Retina (tissue), 1 donor: ENCODE results near the gene DNER.
A peak's percentile ranks its signal among the peaks of the same experiment; 100 is the strongest.
"Not testable (repeated sequence)": the region's sequence is repeated elsewhere in the genome, so short reads cannot be mapped to it uniquely, and the experiment has no call there.

ENCODE experiments used
- DNase-seq: peaks from one replicate; pipeline ENCODE4 v3.0.0-alpha.2; 2016

Gene DNER

DNA sequence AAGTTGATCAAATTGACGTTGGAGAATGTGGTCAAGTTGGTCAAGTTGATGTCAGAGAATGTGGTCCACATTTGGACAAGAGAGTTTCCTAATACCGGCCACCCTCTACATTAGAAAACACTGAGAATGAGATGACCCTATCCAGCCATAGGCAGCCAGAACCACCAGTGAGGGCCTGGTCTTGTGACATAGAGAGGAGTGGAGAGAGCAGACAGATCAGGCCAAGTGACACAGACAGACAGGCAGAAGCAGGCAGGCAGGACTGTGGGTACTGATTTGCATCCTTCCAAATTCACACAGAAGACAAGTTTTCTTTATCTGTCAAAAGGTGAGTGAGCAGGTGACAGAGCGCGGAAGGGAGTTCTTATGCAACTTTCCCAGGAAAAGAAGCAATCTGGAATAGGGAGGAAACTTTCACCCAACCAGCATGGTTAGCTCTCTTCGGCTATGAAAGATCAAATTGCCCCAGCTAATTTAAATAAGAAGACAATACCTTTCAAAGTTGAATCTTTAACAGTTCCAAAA, 334.2 kb downstream of the DNER start:
- no peak for DNase-seq

DNA sequence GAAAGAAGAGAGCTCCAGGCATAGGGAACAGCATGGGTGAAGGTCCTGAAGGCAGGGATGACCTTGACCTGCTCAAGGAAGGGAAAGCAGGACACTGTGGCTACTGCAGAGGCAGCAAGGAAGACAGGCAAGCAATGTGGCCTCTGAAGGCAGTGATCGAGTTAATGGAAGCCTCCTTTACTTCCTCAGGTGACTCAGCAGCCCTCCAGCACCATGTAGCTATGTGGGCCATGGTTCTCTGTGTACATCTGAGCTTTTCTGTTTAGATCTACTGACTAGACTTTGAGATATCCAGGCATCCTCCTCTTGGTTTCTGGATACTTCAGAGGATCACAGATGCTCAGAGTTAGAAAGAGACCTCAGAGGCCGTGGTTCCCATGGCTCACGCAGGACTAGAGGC, 336.0 kb downstream of the DNER start:
- no peak for DNase-seq

DNA sequence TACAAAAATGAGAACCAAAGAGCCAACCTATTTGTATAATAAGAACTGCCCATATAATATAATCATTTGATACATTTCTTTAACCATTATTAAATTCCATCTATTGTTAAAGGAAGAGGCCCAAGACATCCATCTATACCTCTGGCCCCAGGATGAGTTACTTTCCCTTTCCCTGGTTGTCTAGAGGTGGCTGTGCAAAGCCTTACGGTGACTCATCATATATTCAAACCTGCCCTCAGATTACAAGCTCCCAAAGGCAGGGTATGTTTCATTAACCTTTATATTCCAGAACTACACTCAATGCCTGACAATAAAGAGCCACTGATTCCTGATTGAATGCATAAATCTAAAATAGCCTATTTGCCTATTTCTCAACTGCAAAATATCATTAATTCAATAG, 337.5 kb downstream of the DNER start:
- no peak for DNase-seq

DNA sequence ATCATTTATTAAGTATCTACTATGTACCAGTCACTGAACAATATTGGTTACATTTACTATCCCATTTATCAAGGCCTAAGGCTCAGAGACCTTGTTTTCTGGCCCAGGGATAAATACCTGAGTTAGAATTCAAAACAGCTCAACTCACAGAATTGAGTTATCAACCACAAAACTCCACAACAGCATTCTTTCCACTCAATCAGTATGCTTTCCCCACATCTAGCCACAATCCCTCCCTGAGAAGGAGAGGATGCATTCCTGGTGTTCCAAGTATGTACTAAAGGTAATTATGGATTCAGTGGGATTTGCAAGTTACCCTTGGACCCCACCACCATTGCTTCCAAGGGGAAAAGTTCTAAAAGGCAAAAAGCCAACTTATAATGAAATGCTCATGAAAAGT, 339.1 kb downstream of the DNER start:
- no peak for DNase-seq

DNA sequence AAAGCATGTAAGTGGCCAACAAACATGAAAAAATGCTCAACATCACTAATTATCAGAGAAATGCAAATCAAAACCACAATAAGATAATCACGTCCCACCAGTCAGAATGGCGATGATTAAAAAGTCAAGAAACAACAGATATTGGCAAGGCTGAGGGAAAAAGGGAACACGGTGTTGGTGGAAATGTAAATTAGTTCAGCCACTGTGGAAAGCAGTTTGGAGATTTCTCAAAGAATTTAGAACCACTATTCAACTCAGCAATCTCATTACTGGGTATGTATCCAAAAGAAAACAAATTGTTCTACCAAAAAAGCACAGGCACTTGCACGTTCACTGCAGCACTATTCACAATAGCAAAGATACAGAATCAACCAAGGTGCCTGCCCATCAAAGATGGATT, 341.0 kb downstream of the DNER start:
- not testable (repeated sequence) for DNase-seq

DNA sequence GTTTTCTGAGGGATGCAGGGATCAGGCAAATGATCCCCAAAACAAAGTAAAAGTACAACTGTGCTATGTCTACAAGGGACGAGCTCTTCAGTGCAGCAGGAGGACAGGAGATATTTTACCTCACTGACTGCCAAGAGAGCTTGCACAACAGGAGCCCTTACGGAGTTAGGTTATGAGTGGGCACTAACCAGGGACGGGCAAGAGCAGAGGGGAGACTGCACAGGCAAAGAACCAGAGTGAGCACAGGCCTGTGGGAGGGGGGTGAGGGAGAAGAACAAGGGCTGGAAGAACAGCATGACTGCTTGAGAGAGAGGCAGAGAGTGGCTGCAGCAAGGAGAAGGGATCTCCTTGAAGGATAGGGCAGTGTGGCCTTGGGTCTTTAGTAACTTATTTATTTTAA, 342.1 kb downstream of the DNER start:
- no peak for DNase-seq

DNA sequence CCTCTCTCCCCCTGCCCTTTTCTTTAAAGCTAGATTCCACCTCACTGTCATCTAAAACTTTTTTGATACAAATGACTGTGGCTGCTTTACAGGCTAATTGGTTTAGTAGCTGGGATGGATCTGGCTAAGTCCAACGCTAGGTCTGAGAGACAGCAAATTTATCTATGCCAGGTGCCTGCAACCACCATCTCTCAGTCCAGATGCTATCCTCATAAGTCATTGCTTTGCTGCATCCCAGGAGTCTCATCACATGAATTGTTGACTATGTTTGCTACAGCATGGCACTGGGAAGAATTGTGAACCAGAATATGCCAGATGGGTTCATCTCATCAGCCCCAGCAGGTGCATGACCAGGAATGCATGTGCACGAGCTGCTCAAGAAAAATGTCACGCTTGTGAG, 343.3 kb downstream of the DNER start:
- DNase-seq, result no peak

DNA sequence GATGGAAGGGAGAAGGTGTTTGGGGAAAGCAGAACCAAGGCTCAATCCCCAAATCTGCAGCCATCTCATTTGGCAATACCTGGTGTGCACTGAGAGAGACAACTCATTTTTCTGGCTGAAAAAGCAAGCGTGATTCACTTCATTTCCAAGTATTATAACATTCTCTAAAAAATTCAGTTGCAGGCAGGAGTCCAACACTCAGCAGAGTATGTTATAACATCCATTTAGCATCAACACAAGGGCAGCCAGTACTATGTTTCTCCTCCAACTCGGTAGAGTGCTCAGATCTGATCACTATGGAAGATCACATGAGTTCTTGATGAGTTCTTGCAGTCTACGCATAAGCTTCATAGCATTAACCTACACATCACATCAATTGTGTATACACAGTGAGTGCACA, 343.8 kb downstream of the DNER start:
- no peak for DNase-seq

DNA sequence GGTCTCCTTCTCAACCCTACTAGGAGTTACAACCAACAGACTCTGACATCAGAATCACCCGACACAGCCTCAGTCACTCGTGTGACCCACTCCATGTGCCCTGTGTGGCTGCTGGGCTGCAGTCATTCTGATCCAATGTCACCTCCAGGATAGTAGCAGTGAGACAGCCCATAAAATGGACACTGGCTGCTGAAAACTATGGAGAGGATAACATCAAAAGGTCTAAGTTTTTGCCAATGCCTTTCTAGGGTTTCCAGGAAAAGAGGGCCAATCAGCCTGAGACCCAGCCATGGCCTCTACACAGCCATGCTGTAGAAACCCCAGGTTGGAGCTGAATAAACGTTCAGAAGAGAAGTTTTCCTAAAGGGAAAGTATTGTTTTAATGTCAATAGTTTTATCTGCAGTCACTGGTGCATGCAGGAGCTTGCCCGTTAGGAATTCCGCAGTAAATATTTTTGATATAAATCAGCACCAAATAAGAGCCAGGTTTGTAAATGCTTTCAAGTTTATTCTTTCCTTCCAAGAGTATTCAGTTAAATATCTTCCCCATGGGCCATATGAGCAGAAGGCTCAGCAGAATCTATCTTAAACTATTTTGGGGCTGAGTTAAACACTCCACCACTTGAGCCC, 351.1 kb downstream of the DNER start:
- no peak for DNase-seq

DNA sequence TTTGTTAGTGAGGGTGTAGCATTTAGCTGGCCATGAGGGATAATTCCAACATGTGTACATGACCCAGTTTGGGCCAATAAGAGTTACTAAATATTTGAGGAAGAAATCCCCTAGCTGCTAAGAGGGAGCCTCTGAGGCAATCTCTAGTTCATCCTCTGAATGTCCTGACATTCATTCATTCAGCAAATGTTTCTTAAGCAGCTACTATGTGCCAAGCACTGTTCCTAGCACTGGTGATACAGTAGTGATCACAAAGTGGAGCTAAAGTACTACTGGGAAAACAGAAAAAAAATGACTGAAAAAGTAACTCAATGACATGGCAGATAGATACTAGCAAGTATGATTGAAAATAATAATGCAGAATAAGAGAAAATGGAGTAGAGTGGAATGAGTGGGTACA, 363.5 kb downstream of the DNER start:
- DNase-seq, result no peak

DNA sequence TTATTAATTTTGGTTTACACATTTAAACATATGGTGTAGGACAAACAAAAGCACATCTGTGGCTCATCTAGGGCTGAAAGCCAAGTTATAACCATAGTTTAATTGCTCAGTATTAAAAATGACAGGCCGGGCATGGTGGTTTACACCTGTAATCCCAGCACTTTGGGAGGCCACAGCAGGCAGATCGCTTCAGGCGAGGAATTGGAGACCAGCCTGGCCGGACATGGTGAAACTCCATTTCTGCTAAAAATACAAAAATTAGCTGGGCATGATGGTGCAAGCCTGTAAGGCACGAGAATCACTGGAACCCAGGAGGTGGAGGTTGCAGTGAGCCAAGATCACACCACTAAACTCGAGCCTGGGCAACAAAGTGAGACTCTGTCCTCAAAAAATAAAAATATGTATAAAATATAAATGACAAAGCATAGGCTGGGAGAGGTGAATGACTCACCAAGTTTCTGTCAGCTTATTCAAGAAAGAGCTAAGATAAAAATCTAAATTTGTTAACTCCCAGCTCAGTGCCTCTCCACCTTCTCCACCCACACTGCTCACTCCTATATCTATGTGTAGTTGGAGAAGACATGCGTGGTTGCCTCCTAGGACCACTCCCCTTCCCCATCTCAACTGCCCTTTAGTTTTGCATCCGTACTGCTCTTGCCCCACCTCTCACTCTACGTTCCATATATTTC, 364.1 kb downstream of the DNER start:
- no peak for DNase-seq

DNA sequence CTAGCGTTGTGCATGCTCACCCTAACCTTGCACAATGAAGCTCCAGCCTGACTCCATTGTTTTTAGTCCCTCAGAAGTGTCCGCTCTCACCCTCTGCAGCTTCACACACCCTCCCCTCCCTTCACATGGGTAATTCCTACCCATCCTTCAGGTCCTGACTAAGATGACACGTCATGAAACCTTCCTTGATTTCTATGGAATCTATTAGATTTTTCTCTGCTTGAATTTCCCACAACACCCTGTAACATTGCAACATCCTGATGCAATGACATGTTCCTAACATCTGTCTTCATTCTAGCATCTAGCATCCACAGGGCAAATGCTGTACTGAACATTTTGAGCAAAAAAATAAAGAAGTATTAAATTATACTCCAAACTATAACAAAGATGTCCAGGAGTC, 366.2 kb downstream of the DNER start:
- DNase-seq, result no peak

DNA sequence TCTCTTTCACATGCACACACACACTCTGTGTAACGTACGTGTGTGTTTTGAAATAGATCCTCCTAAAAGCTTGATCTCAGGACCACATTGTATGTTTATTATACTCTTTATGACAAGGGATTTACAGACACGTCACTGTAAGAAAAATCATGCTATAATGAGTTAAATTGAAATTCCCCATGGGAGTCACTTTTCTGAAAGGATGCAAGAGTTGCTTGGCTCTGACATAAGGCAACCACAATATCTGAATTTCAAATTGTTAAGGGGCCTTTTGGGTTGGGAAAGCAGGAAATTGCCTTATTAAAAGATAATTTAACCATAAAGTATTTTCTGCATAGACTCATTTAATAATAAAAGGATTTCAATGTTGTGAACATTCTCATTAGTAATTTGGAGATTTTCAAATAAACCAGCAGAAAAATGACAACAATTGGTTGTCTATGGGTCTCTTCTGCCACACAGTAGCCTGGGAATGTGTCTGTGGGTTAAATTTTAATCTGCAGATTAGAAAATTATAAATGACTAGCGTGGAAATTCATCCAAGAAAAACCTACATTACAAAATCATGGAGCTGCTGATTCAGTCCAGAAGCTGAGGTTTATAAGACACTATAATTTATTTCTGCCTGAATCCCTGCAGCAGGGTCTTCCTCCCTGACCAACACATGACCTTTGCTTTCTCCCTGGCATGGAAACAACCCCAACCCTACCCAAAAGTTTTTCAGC, 367.4 kb downstream of the DNER start:
- DNase-seq, result no peak

DNA sequence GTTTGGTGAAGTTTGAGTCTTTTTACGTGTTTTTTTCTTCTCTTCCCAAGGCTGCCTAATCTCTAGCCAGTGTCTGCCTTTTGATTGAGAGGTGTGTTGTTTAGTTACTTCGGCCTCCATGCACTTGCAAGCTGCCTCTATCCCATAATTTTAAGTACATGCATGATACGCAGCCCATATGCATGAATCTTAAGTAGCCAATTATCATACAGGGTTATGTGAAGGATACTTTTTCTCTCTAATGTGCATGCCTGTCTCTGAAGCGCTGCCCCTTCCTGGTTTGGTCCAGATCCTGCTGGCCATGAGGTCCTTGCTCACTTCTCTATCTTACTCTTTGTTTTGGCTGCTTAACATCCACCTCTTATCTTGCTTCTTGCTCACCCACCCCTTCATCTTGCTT, 369.4 kb downstream of the DNER start:
- DNase-seq, result no peak

DNA sequence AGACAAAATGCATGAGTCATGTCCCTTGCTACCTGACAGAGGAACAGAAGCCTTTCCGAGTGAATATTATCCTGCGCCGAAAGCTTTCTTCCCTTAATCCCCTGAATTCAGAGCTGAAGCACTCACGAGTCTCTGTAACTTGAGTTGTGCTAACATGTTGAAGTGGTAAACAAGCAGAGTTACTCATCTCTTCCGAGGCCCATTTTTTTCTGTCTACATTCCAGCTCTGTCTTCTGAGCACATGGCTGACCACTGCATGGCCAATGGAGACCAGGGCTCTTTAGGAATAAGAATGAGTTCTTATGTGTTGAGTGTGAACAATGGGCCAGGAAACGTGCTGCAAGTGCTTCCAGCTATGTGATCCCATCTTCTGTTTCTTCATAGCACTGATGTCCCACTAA, 370.2 kb downstream of the DNER start:
- no peak for DNase-seq

DNA sequence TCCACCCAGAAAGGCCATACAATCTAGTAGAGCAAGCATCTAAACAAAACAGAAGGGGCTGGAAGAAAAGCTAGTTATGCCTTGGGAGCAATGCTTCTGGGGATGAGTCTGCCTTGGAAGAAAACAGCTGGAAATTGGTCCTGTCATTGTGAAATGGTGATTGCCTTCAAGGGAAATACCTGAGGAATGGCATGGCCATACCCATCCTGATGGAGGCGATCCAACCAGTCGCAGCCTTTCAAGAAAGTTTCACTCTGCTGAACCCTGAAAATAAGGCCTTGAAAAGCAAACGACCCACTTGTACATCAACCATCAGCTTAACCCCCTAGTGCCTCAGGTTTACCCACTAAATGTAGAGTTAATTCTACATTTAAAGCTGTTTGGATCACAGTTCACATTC, 370.7 kb downstream of the DNER start:
- no peak for DNase-seq

DNA sequence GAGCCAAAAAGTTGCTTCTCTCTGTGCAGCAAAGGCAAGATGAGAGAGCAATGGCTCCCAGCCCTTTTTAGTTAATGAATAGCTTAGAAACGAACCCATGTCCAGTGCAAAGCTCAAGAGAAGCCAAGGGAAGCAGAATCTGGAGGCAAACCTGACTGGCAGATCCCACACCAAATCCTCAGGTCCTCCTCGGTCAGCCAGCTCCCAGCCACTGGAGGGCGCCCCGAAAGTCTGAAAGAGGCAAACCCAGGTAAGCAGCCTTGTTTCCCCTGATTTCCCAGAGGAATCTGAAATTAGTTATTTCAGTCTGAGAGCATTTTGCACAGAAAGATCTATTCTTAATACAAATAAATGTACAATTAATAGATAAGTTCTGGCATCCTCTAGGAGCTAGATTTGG, 372.0 kb downstream of the DNER start:
- peak; percentile 16 for DNase-seq

DNA sequence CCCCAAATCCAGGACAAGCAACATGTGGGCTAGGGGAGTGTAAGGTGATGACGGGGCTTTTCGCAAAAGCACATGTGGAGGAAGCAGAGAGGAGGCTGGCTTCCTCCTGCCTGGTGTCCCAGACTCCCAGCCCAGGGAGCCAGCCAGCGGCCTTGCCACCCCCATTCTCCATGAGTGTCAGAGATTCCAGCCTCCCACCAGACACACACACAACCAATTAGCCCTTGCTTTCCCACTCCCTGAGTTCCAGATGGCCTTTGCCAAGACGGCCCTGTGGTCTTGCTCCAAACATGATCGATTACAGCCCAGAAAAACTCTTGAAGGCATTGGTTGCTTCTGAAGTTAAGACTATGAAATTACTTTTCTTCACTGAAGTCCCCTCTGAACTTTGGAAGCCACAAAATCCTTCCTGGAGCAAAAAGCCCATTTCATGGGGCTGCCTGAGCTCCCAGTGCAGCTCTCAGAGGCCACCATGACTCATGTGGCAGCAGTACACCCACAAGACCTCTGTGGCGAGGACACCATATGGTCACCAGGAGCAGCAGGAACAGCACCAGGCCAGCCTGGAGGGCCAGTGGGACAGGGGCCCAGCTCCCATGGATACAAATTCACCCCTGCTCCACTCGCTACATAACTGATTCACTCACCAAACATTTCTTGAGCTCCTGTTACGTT, 374.1 kb downstream of the DNER start:
- DNase-seq, result no peak

DNA sequence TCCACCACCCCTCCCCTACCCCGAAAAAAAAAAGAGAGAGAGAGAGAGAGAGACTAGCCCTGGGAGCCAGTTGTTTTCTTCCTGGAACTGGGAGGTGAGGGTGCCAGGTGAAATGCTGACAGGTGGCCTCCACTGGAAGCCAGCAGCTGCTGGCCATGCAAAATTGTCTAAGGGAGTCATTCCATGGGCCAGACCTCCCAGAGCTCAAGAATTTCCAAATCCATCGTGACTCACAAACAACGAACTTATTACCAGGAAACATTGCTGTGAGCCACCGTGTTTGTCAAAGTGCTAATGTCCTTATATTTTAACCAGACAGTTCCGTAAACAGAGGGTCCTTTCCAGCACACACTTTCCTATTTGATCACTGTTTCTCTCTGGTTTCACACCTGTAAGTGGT, 374.7 kb downstream of the DNER start:
- no peak for DNase-seq

DNA sequence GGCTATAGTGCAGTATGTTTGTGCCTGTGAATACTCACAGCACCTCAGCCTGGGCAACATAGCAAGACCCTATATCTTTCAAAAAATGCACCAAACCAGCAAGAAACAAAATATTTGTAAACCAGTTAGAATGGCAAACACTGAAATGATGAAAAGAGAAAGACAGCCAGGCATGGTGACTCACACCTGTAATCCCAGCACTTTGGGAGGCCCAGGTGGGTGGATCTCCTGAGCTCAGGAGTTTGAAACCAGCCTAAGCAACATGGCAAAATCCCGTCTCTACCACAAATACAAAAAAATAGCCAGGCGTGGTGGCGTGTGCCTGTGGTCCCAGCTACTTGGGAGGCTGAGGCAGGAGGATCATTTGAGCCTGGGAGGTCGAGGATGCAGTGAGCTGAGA, 375.2 kb downstream of the DNER start:
- DNase-seq, result not testable (repeated sequence)

DNA sequence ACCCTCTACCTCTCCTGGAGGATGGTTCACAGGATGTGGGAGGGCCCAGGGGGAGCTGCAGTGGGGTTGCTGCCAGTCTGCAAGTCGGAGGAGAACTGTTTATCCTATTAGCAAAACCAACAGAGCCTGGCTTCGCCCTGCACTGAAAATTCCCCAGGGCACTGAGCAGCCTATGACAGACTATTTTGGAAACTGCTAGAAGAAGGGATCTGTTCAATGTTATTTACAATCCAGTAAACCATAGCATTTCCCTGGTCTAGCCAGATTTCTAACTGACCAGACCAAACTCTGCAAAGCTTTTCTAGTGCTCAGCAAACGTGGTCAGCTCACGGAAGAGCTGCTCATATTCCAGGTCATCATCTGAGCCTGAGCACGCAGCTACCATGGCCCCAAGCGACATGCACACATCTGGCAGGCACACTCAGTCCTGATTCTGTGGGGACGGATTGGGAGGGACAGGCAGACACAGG, 378.4 kb downstream of the DNER start:
- DNase-seq, result no peak

DNA sequence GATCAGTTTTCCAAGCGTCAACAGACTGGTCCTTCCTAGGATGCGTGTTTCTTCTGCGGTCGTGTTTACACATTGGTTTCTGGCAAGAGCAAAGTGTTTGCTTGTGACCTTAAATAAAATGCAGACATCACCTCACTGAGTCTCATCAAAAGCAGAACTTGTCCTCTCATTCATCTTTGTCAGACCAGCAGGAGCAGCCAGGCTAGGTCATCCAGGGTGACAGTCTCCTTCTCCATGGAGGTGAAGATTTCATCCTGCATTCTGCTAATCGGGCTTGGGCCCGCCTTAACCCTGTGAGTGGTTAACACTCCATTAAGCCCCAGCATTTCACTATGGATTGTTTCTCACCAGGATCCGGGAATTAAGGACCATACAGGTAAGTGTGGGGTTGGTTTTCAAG, 379.0 kb downstream of the DNER start:
- DNase-seq, result no peak

DNA sequence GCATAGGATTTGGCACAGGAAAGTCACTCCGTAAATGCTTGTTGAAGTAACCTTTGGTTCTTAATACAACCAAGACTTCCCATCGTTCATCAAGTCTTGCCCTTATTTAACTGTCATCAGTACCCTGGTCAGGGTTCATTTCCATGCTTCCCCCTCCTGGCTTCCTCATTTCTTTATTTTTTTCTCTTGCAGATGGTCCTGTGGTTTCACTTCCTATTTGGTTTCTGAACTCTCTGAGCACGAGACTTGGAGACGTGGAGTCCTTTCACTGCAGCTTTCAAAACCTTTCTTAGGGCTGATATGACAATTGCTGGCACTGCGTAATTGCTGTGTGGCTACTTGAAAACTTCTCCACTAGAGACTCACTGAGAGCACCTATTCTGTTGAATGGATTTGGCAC, 383.4 kb downstream of the DNER start:
- DNase-seq, result no peak

DNA sequence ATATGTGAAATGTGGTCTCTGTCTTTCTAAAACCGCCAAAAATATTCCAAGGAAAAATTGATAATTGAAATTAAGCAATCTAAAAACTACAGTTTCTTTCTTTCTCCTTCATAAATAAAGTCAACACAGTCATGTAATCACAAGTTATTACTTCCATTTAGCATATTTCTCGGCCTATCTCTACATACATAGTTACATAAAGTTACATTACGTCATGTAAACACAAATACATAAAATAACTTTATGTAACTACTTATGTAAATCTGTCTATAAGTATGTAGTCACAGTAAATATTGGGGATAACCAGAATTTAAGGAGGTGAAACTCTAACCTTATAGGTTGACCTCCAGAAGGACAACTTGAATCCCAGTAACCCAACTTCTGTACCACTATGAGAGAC, 394.8 kb downstream of the DNER start:
- no peak for DNase-seq
